Activated CD8-positive, alpha-beta memory T cell treated with anti-CD3 and anti-CD28 coated beads for 36 hours (primary cell): Measurements from ENCODE around the gene VAPA. TPM values are rescaled to one million over a fixed set of nuclear protein-coding genes. Genes with fewer than 3 reads are reported as not detected.
"Not testable (repeated sequence)": the region's sequence is repeated elsewhere in the genome, so short reads cannot be mapped to it uniquely, and the experiment has no call there.

Experiments used
- CTCF ChIA-PET: fragments of 350-600 bp; sonication (Branson Sonifier 250); formaldehyde crosslinking; loops from one replicate; lab custom pipeline; 2021; ENCODE audit warnings: antibody characterized with exemption; lab: Charles Lee
- POLR2A ChIA-PET: fragments of 350-600 bp; sonication (Branson Sonifier 250); formaldehyde crosslinking; loops from one replicate; lab custom pipeline; 2021; ENCODE audit warnings: antibody characterized with exemption; lab: Charles Lee
- total RNA-seq, 2 experiments: library from RNA; stranded (reverse); gene quantifications; one replicate each; pipeline ENCODE4 v1.2.3, GENCODE V29; 2021

VAPA gene
- total RNA-seq, 2 experiments from 2014 or later, result 152 to 169 TPM

- ChIA-PET POLR2A (interaction anchor here (1.4 kb wide), 1 partner anchor 29 kb away, joined by 7 read pairs; the partner anchor contains the start of gene VAPA), CTCF (no interaction called here)
Measured at GRCh38 chr18:9884532-9885140, 29.2 kb upstream of the VAPA start.

GRCh38 chr18:9885170-9886004, 28.4 kb upstream of the VAPA start, which contains the start of gene TXNDC2:
Gene TXNDC2 (plus strand): TSS chr18:9885973. CDS start chr18:9886681, 708 bp downstream.
- ChIA-PET CTCF (no interaction called here), POLR2A (interaction anchor here (1.4 kb wide), 1 partner anchor 29 kb away, joined by 7 read pairs; the partner anchor contains the start of gene VAPA)

- POLR2A ChIA-PET, result interaction anchor here (1.4 kb wide), 1 partner anchor 28 kb away, joined by 7 read pairs; the partner anchor contains the start of gene VAPA
- CTCF ChIA-PET, result no interaction called here
Measured at GRCh38 chr18:9886005-9886348, 27.8 kb upstream of the VAPA start.

- ChIA-PET POLR2A (no interaction called here), CTCF (no interaction called here)
Measured at GRCh38 chr18:9887992-9888391, 25.8 kb upstream of the VAPA start.

GRCh38 chr18:9890196-9890595, 23.6 kb upstream of the VAPA start:
- POLR2A ChIA-PET, result no interaction called here
- CTCF ChIA-PET, result no interaction called here

GRCh38 chr18:9890957-9891356, 22.9 kb upstream of the VAPA start:
- CTCF ChIA-PET, result no interaction called here

GRCh38 chr18:9891515-9891914, 22.3 kb upstream of the VAPA start:
- POLR2A ChIA-PET, CTCF ChIA-PET: not testable (repeated sequence)

More at GRCh38 chr18:9890957-9891356, 22.9 kb upstream of the VAPA start:
- POLR2A ChIA-PET, result no interaction called here

- ChIA-PET CTCF (no interaction called here), POLR2A (no interaction called here)
Measured at GRCh38 chr18:9894454-9895068, 19.3 kb upstream of the VAPA start.

GRCh38 chr18:9897129-9897528, 16.7 kb upstream of the VAPA start:
- POLR2A ChIA-PET, result no interaction called here
- CTCF ChIA-PET, result no interaction called here

- POLR2A ChIA-PET, CTCF ChIA-PET: not testable (repeated sequence)
Measured at GRCh38 chr18:9897787-9898291, 16.0 kb upstream of the VAPA start.

- POLR2A ChIA-PET, result no interaction called here
- CTCF ChIA-PET, result no interaction called here
Measured at GRCh38 chr18:9898792-9899549, 14.8 kb upstream of the VAPA start.

- CTCF ChIA-PET, POLR2A ChIA-PET: not testable (repeated sequence)
Measured at GRCh38 chr18:9899550-9899930, 14.3 kb upstream of the VAPA start.

- ChIA-PET CTCF (no interaction called here), POLR2A (no interaction called here)
Measured at GRCh38 chr18:9900699-9901098, 13.1 kb upstream of the VAPA start.

GRCh38 chr18:9901377-9901776, 12.4 kb upstream of the VAPA start:
- CTCF ChIA-PET, result no interaction called here

GRCh38 chr18:9902264-9902663, 11.6 kb upstream of the VAPA start:
- POLR2A ChIA-PET, CTCF ChIA-PET: not testable (repeated sequence)

More at GRCh38 chr18:9901377-9901776, 12.4 kb upstream of the VAPA start:
- POLR2A ChIA-PET, result no interaction called here

GRCh38 chr18:9902832-9903231, 11.0 kb upstream of the VAPA start:
- POLR2A ChIA-PET, result no interaction called here
- CTCF ChIA-PET, result no interaction called here

- ChIA-PET POLR2A (interaction anchor here (0.6 kb wide), 1 partner anchor 32 kb away, joined by 5 read pairs; no protein-coding TSS in a partner anchor), CTCF (no interaction called here)
Measured at GRCh38 chr18:9905401-9905922, 8.4 kb upstream of the VAPA start.

GRCh38 chr18:9906481-9906880, 7.3 kb upstream of the VAPA start:
- POLR2A ChIA-PET, result no interaction called here
- CTCF ChIA-PET, result no interaction called here

- POLR2A ChIA-PET, result no interaction called here
- CTCF ChIA-PET, result no interaction called here
Measured at GRCh38 chr18:9907867-9908266, 5.9 kb upstream of the VAPA start.
